ENCODE results near the gene FOXC1. TPM values are rescaled to one million over a fixed set of nuclear protein-coding genes. Genes with fewer than 3 reads are reported as not detected.

FOXC1 gene
- total RNA-seq, 1 experiment from 2014 or later, result 6.7 TPM

- ChIA-PET POLR2A (no interaction called here), CTCF (no interaction called here)
- Histone ChIP-seq H3K27ac (ENCODE audit: low read length) (no peak overlapping the region), H3K36me3 (ENCODE audit: control insufficient read depth, insufficient read depth, low read length) (no peaks in the 10 kb centered on the region), H3K4me1 (ENCODE audit: control insufficient read depth, insufficient read depth, low read length) (no peaks in the 10 kb centered on the region), H3K27me3 (ENCODE audit: control insufficient read depth, insufficient read depth, low read length) (no peaks in the 10 kb centered on the region), H3K9me3 (ENCODE audit: control insufficient read depth, insufficient read depth, low read depth, low read length) (no peaks in the 10 kb centered on the region), H3K4me3 (ENCODE audit: low read depth in 2 of 2, low read length in 2 of 2) (no peak overlapping the region)
- TF ChIP-seq SIN3A (IDR thresholded peaks at IDR 0.05; ENCODE audit: borderline replicate concordance, insufficient read depth, low read depth, low read length) (no peak), REST (IDR thresholded peaks at IDR 0.05; ENCODE audit: insufficient read depth in 1 of 2, low read depth in 2 of 2, low read length in 1 of 2) (no peak), CTCF (IDR thresholded peaks at IDR 0.05) (no peak), POLR2AphosphoS5 (IDR thresholded peaks at IDR 0.05; ENCODE audit: low read depth, low read length) (no peak), TCF7L2 (IDR thresholded peaks at IDR 0.05; ENCODE audit: low read depth, low read length) (no peak)
- in situ Hi-C loops (cut with HindIII; ENCODE audit: low pct_unique_long_range_greater_than_20kb, low sequenced_read_pairs), result no loop called here
- intact Hi-C loops (cut with micrococcal nuclease; ENCODE audit: unreplicated experiment), result no loop called here
- ATAC-seq (no peak), DNase-seq (ENCODE audit: low read depth, low spot score) (no peak)
- BruUV-seq (replicated peaks), result no TSS peak
Measured at GRCh38 chr6:1633366-1634021, 23.8 kb downstream of the FOXC1 start.

- CTCF ChIA-PET, result no interaction called here
- H3K4me1 ChIP-seq (ENCODE audit: control insufficient read depth, insufficient read depth, low read length), result no peaks in the 10 kb centered on the region
- intact Hi-C loops (cut with micrococcal nuclease; ENCODE audit: unreplicated experiment), result no loop called here
- in situ Hi-C loops (cut with HindIII; ENCODE audit: low pct_unique_long_range_greater_than_20kb, low sequenced_read_pairs), result no loop called here
- no peaks in the 10 kb centered on the region for H3K27me3 ChIP-seq (ENCODE audit: control insufficient read depth, insufficient read depth, low read length)
- BruUV-seq (replicated peaks), result no TSS peak
- ATAC-seq (no peak), DNase-seq (ENCODE audit: low read depth, low spot score) (no peak)
- POLR2A ChIA-PET, result no interaction called here
- no peaks in the 10 kb centered on the region for H3K9me3 ChIP-seq (ENCODE audit: control insufficient read depth, insufficient read depth, low read depth, low read length)
- H3K27ac ChIP-seq (ENCODE audit: low read length), result no peak overlapping the region
- H3K36me3 ChIP-seq (ENCODE audit: control insufficient read depth, insufficient read depth, low read length), result no peaks in the 10 kb centered on the region
- H3K4me3 ChIP-seq (ENCODE audit: low read depth in 2 of 2, low read length in 2 of 2), result no peak overlapping the region
- TF ChIP-seq REST (IDR thresholded peaks at IDR 0.05; ENCODE audit: insufficient read depth in 1 of 2, low read depth in 2 of 2, low read length in 1 of 2), result no peak
- TF ChIP-seq CTCF (IDR thresholded peaks at IDR 0.05), result no peak
- TF ChIP-seq SIN3A (IDR thresholded peaks at IDR 0.05; ENCODE audit: borderline replicate concordance, insufficient read depth, low read depth, low read length), result no peak
- no peak for TF ChIP-seq TCF7L2 (IDR thresholded peaks at IDR 0.05; ENCODE audit: low read depth, low read length)
- TF ChIP-seq POLR2AphosphoS5 (IDR thresholded peaks at IDR 0.05; ENCODE audit: low read depth, low read length), result no peak
Measured at GRCh38 chr6:1634081-1634480, 24.4 kb downstream of the FOXC1 start.

All from Panc1 (cell line).